SK-N-MC (cell line): ENCODE results near the gene GSG1L.

Experiments
- DNase-seq: peaks from one replicate; pipeline ENCODE4 v3.0.0-alpha.2; 2011; ENCODE audit warnings: low read depth, low spot score
- H3K27ac ChIP-seq: fragments of 200-600 bp; sonication (generic); 2 replicates; pipeline ENCODE4 v1.5.1; 2016; ENCODE audit warnings: mixed run types
- H3K36me3 ChIP-seq: fragments of 200-600 bp; sonication (generic); 2 replicates; pipeline ENCODE4 v1.6.1; 2017; ENCODE audit warnings: antibody characterized with exemption, low read length, mixed read lengths; ENCODE audit not compliant: insufficient read depth
- H3K4me3 ChIP-seq: fragments of 200-600 bp; sonication (generic); 2 replicates; pipeline ENCODE4 v1.5.1; 2016
- H3K9ac ChIP-seq: fragments of 200-600 bp; sonication (generic); 2 replicates; pipeline ENCODE4 v1.8.0; 2017; ENCODE audit warnings: mixed run types, mixed read lengths; ENCODE audit not compliant: insufficient read length
- H3K9me3 ChIP-seq: fragments of 200-600 bp; sonication (generic); 2 replicates; pipeline ENCODE4 v1.6.1; 2017; ENCODE audit warnings: low read depth, mild to moderate bottlenecking, antibody characterized with exemption, low read length, moderate library complexity, mixed read lengths
- EZH2 ChIP-seq: fragments of 200-600 bp; sonication (generic); IDR thresholded peaks from one replicate; pipeline ENCODE4 v1.6.1; 2017; ENCODE audit warnings: antibody characterized with exemption
- FOXP2 ChIP-seq: optimal IDR thresholded peaks from 2 replicates; pipeline ENCODE3; 2011; ENCODE audit warnings: mild to moderate bottlenecking, moderate library complexity; ENCODE audit not compliant: insufficient read depth; ENCODE audit errors: extremely low read length, control extremely low read depth
- POLR2AphosphoS5 ChIP-seq: IDR thresholded peaks from 2 replicates; pipeline ENCODE4 v1.6.1; 2012; ENCODE audit warnings: mild to moderate bottlenecking, low read depth, low read length, borderline replicate concordance

GSG1L gene

GRCh38 chr16:27759967-27760788 lies 303.3 kb downstream of the GSG1L start:
- peaks cover 13% of the 10 kb centered on the region; the same call in 1 of the 2 replicates for H3K36me3 ChIP-seq
- DNase-seq, result no peak
- no peak overlapping the region for H3K27ac ChIP-seq
- no peaks in the 10 kb centered on the region for H3K9me3 ChIP-seq
- H3K9ac ChIP-seq, result no peak overlapping the region
- TF ChIP-seq FOXP2 (no peak), POLR2AphosphoS5 (no peak), EZH2 (no peak)
- no peak overlapping the region for H3K4me3 ChIP-seq

DNA sequence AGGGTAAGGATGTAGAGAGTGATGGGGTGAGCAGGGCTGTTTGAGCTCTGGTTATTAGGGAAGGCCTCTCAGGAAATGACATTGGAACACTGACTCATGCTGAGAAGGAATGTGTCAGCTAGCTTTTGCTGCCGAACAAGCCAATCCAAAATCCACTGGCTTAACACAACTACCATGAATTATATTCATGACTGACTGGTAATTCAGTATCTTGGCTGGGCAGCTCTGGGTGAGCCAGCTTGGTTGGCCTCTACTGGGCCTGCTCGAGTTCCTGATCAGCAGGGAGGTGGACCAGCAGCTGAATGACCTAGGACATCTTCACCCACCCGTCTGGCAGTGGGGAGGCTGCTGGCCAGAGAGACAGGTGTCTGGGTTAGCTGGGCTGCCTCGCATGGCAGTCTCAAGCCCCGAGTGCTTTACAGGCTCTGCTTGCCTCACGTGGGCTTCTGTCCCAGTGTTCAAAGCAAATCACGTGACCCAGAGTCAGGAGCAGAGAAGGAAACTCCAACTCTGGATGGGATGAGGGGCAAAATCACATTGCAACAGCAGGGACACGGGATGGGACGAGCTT lies 304.1 kb downstream of the GSG1L start:
- Histone ChIP-seq H3K4me3 (no peak overlapping the region), H3K27ac (no peak overlapping the region), H3K9me3 (no peaks in the 10 kb centered on the region), H3K9ac (no peak overlapping the region), H3K36me3 (peaks cover 7% of the 10 kb centered on the region; the same call in 1 of the 2 replicates)
- TF ChIP-seq FOXP2 (no peak), POLR2AphosphoS5 (no peak), EZH2 (no peak)
- DNase-seq, result no peak

DNA sequence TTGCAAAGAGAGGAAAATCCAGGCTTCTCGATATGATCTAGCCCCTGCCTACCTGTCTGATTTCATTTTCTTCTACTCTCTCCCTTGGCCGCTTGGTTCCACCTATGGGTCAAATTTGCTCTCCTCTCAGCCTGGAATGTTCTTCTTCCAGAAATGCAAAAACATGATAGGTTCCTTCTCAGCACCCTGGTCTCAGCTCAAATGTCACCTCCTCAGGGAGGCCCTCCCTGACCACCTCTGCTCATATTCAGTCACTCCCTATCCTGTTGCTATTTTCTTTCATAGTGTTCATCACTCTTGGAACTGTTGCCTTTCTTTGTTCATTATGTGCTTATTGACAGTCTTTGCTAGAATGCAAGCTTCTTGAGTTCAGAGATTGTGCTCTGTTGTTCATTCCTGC lies 305.0 kb downstream of the GSG1L start:
- no peak overlapping the region for H3K4me3 ChIP-seq
- no peak overlapping the region for H3K9ac ChIP-seq
- TF ChIP-seq POLR2AphosphoS5, result no peak
- TF ChIP-seq FOXP2, result no peak
- no peak for TF ChIP-seq EZH2

GRCh38 chr16:27756206-27756970 lies 307.1 kb downstream of the GSG1L start:
- H3K9ac ChIP-seq, result no peak overlapping the region
- no peak overlapping the region for H3K27ac ChIP-seq
- DNase-seq, result no peak
- H3K36me3 ChIP-seq, result no peaks in the 10 kb centered on the region
- no peaks in the 10 kb centered on the region for H3K9me3 ChIP-seq
- no peak overlapping the region for H3K4me3 ChIP-seq
- TF ChIP-seq POLR2AphosphoS5 (no peak), EZH2 (no peak), FOXP2 (no peak)

More for the DNA sequence above, 305.0 kb downstream of the GSG1L start:
- H3K36me3 ChIP-seq, result 0 out of 2 replicates have a peak, but pooled peaks cover under 1% of the 10 kb centered on the region
- DNase-seq, result no peak
- no peaks in the 10 kb centered on the region for H3K9me3 ChIP-seq
- no peak overlapping the region for H3K27ac ChIP-seq

DNA sequence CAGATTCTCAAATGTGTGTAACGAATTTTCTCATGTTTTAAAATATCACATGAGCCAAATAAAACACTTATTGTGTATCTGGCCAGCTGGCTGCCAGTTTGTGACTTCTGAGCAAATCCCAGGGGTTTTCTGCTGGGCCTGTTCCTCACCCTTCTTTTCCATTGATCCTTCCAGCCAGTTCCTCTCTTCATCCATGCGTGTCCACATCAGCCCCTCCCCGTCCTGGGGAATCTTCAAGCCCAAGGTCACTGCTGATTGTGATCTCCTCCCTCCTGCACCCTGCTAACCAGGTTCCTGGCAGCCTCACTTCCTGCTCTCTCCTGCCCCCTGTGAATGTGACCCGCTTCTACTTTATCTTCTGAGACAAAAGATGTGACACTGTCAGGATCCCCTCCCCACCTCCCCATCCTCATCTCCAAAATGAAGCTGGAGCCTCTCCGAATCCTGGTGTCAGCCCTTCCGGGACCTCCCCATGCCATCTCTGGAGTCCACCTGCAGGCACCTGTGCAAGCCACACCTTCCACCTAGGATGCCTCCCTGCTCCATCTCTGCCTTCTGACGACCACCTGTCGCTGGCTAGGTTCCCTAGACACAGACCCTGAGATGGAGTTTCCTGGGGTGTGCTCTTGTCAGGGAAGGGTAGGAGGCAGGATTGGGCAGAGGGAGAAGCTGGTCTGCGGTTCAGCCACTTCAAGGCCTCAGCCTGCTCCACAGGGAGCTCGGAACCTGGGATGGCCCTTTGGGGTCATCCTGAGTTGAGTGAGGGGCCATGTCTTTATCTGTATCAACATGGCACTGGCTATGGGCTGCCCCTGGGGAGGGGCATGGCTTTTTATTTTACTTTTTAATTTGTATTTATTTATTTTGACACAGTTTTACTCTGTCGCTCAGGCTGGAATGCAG lies 308.5 kb downstream of the GSG1L start:
- Histone ChIP-seq H3K9ac (no peak overlapping the region), H3K36me3 (no peaks in the 10 kb centered on the region), H3K9me3 (no peaks in the 10 kb centered on the region), H3K27ac (no peak overlapping the region), H3K4me3 (no peak overlapping the region)
- DNase-seq, result no peak
- TF ChIP-seq FOXP2 (no peak), POLR2AphosphoS5 (no peak), EZH2 (no peak)

DNA sequence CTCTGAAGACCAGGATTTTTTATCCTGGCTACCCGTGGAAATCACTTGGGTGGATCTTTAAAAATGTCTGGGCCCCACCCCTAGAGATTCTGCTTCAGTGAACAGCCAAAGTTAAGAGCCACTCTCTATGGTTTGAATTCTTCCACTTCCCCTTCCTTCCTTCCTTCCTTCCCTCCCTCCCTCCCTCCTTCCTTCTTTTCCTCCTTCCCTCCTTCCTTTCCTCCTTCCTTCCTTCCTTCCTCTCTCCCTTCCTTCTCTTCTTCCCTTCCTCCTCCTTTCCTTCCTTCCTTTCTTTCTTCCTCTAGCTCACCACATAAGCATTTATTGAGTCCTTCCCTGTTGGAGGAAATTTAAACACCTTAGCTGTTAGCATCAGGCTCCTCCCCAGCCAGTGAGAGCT lies 310.0 kb downstream of the GSG1L start:
- no peak for DNase-seq
- Histone ChIP-seq H3K9me3 (no peaks in the 10 kb centered on the region), H3K4me3 (no peak overlapping the region), H3K9ac (no peak overlapping the region), H3K27ac (no peak overlapping the region), H3K36me3 (no peaks in the 10 kb centered on the region)
- TF ChIP-seq FOXP2 (no peak), POLR2AphosphoS5 (no peak), EZH2 (no peak)

DNA sequence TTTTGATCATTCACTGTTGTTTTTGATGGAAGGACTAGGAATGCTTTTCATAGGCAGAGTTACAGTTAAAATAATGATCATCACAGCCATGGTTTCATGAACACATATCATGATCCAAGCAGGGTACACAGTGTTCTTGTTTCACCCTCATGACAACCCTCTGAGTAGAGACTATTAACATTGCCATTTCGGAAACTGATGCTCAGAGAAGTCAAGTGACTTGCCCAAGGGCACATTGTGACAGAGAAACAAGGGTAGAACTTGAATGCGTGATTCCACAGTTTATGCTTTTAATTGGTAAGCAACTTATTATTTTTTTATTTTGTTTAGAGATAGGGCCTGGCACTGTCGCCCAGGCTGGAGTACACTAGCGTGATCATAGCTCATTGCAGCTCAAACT lies 311.3 kb downstream of the GSG1L start:
- Histone ChIP-seq H3K27ac (no peak overlapping the region), H3K4me3 (no peak overlapping the region), H3K36me3 (no peaks in the 10 kb centered on the region), H3K9me3 (no peaks in the 10 kb centered on the region), H3K9ac (no peak overlapping the region)
- no peak for TF ChIP-seq FOXP2
- TF ChIP-seq POLR2AphosphoS5, result no peak
- no peak for TF ChIP-seq EZH2
- no peak for DNase-seq

- Histone ChIP-seq H3K9me3 (no peaks in the 10 kb centered on the region), H3K27ac (no peak overlapping the region), H3K4me3 (no peak overlapping the region), H3K36me3 (no peaks in the 10 kb centered on the region), H3K9ac (no peak overlapping the region)
- no peak for TF ChIP-seq EZH2
- no peak for TF ChIP-seq POLR2AphosphoS5
- no peak for TF ChIP-seq FOXP2
- DNase-seq, result no peak
Measured at GRCh38 chr16:27751676-27752075, 311.8 kb downstream of the GSG1L start.
